Germinal center (tissue), 1 donor: Measurements from ENCODE around the gene BOLA2B.

Experiments used
- DNase-seq: peaks from one replicate; pipeline ENCODE4 v3.0.0; 2012; ENCODE audit warnings: mixed read lengths, low spot score

BOLA2B gene

DNA sequence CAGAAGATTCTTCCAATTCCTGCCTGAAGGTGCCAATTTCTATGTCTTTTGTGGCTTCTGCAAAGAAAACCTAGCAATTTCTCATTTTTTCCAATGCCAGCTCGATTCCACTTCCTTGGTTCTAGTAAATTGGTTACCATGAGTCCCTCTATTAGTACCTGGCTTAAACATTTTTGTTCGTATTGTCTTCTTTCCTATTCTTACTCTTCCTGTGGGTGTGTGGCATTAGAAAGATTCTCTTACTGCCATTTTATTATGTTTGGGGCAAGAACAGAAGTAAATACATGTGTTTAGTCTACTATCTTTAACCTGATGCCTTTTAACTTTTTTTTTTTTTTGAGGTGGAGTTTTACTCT, 50.1 kb downstream of the BOLA2B start:
- DNase-seq, result no peak
